Stimulated activated CD8-positive, alpha-beta memory T cell treated with anti-CD3 and anti-CD28 coated beads, Interleukin-7, amount 100 ng/mL, for 24 hours (primary cell): ENCODE measurements around the gene GAPDHS.

Experiments
- DNase-seq: peaks from one replicate; pipeline ENCODE4 v3.0.0-alpha.2; 2020; ENCODE audit warnings: low read depth

Gene GAPDHS

DNA sequence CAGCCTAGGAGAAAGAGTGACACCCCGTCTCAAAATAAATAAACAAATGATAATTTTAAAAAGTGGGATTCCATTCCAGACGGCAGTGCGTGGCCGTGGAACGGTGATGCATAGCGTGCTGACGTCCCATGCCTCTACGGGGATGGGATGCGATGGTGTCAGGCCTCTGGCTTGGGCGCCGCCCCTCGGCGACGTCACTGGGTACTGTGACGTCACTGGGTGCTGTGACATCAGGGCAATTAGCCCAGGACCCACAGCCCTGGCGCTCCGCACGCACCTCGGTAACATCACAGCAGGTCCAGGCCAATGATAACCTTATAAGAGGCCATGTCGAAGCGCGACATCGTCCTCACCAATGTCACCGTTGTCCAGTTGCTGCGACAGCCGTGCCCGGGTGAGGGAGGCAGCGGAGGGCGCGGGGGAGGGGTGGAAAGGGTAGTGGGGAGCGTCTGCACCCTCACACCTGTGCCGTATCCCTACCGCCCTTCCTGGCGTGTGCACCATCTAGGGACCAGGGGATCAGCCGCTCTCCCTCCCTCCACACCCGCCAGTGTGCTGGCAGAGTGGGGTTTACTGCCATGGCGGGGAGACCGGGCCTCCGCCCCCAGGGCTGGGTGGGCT lies at the start of gene GAPDHS:
GAPDHS (plus strand) TSS at position 256 of the 621 bp plus-strand sequence; CDS start at position 328, 72 bp downstream.
- no peak for DNase-seq

DNA sequence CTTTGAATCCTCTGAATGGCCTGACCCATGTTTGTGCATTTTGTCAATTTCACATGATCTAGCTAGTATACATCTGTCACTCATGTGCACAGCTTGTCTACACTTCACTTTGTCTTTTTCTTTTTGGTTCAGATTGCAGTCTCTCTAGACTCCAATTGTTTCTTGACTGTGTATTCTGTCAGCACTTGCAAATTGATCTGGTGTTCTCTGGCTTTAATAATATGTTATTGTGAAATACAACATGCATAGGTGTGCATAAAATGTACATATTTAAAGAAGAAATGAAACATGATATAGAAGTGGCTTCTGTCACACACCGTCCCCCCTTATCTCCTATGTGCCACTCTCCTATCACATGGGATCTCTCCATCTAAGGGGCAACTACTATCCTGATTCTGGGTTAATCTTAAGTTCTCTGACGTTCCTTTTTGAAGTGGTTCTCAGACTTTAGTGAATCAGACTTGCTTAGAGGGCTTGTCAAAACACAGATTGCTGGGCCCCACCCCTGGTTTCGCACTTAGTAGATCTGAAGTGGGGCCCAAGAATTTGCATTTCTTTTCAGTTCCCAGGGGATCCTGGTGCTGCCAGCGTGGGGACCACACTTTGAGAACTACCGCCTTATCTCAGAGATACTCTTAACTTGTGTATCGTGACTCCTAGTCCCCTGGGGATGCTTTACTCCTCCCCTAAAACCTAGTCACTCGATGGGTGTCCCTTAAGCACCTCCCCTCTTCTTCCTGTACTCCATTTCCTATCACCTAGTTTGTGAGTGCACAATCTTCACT lies 48.8 kb upstream of the GAPDHS start:
- no peak for DNase-seq

GRCh38 chr19:35486268-35486708 lies 47.0 kb upstream of the GAPDHS start:
- DNase-seq = no peak

GRCh38 chr19:35487656-35488182 lies 45.5 kb upstream of the GAPDHS start:
- DNase-seq = no peak

GRCh38 chr19:35488677-35489076 lies 44.6 kb upstream of the GAPDHS start:
- no peak for DNase-seq

DNA sequence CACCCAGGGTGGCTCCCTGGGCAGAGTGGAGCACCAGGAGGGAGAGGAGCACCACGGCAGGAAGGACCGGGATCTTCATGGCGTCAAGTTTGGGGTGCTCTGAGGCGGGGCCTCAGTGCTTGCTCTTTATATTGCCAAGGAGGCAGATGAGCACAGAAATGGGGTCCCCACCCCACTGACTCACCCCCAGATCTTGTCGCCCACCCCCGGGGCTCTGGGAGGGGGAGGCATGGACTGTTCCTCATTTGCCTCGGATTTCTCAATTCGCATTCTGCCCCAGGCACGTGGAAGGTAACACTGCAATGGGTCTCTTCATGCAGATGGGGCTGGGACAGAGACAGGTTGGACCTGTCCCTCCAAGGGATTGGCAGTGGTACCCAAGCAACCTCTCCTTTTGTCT lies 42.9 kb upstream of the GAPDHS start, which contains the start of gene KRTDAP:
KRTDAP (minus strand) TSS at position 101 of the 400 bp plus-strand sequence; CDS start at position 79, 22 bp downstream.
- no peak for DNase-seq

DNA sequence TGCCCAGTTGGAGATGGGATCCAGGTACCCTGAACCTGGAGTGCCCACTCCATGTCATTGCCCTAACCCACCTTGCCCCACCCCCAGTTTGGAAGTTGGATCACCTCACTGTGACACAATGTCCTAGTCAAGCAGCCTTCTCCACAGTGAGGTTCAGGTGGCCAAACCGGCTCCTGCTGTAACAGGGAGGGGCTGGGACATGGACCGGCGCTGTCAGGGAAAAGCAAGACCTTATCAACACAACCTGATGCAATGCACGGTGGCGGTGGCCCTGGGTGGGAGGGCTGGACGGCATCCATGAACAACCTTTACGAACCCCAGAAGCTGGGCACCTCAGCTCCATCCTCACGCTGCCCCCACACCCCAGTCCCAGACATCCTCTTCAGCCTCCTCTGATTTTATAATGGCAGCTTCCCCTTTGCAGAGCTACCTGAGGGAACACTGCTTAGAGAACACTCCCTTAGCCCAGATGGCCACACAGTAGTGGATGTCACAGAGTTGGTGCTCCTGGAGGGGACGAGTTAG lies 41.4 kb upstream of the GAPDHS start:
- no peak for DNase-seq

GRCh38 chr19:35493971-35494370 lies 39.3 kb upstream of the GAPDHS start:
- DNase-seq = no peak

DNA sequence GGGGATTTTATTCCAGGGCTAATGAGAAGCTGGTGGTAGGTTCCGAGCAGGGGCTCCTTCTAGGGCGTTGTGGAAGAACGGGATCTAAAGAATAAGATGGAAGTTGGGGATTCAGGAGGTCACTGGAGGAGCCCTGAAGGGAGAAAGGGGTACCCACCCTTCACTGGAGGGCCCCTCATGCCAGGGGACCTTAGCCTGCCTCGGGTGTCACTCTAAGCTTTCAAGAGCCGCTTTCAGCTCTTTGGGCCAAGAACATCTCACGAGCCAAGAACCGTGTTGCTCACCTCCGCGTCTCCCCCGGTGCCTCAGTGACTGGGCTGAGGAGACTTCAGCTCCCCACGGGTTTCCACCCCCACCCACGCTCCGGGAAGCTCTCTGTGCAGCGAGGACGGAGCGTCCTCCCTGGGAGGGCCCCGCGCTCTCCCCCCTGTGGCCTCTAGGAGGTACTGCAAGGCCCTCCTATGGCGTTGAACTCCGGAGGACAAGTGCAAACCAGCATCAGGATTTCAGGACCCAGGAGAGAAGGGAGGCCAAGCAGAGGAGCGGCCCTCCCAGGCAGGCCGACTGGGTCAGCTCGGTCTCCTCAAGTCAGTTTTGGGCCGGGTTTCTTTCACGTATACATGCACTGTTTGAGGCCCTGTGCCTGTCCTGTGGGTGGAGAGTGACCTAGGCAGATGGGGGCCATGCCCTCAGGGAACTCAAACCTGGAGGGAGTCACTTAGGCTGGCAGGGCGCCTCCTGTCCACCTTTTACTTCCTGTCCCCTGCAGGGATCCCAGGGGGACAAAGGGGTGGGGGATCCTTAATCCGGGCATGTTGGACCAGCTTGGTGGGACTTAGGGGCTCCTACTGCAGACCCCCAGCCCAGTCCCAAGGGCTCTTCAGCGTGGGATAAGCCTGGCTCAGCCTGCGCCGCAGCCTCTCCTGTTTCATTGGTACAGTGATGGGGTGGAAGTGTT lies 37.9 kb upstream of the GAPDHS start:
- peak; percentile 39 for DNase-seq

- DNase-seq = no peak
Observed at GRCh38 chr19:35497406-35497805, 35.9 kb upstream of the GAPDHS start.

DNA sequence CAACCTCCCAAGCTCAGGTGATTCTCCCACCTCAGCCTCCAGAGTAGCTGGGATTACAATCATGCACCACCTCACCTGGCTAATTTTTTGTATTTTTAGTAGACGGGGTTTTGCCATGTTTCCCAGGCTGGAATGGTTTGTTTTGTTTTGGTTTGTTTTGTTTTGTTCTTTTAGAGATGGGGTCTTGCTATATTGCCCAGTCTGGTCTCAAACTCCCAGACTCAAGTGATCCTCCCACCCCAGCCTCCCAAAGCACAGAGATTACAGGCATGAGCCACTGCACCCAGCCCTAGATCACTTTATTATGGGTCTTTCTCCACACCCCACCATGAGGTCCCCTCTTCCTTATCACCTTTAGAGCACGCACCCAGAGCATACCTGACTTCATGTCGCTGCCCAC lies 35.0 kb upstream of the GAPDHS start:
- no peak for DNase-seq

DNA sequence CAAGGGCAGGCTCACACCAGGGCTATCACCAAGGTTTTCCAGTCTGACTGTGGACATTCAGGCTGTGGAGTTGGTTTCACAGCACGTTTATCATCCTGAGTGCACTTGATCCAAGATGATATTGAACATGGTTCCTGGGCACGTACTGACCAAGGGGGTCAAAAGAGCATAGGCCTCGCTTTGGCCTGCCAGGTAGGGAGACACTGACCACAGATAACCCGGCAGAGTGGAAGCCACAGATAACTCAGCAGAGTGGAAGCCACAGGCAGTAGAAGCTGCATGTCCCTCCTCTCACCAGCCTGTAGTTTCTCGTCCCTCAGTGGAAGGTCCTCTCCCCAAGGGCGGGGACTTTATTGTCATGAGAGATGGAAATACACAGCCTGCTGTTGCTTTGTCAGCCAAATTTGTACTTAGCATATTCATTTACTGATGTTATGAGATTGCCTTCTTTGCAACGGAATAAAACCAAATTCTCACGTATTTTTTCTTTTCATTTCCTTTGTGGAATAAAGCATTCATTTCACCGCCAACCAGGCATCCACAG lies 34.2 kb upstream of the GAPDHS start:
- no peak for DNase-seq

- no peak for DNase-seq
Observed at GRCh38 chr19:35500611-35501010, 32.6 kb upstream of the GAPDHS start.

DNA sequence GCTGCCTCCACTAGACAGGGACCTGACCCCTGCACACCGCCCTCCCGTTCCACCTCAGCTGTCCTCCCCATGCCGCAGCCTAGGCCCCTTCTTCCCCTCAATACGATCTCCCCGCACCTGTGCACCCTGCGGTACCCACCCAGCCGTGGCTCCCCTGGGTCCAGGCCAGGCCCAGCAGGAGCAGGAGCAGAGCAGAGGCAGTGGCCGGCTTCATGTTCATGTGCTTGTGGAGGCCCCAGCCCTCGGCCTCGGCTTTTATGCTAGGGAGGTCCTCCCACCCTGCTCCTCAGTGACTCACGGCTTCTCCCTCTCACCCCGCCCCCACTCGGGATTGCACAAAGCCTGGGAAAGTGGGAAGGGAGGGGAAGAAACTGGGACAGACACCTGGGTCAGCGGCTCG lies 31.6 kb upstream of the GAPDHS start:
- DNase-seq = no peak

- no peak for DNase-seq
Observed at GRCh38 chr19:35502751-35503150, 30.5 kb upstream of the GAPDHS start.

- DNase-seq = no peak
Observed at GRCh38 chr19:35506011-35506410, 27.2 kb upstream of the GAPDHS start.

GRCh38 chr19:35507561-35507960 lies 25.7 kb upstream of the GAPDHS start:
- no peak for DNase-seq

DNA sequence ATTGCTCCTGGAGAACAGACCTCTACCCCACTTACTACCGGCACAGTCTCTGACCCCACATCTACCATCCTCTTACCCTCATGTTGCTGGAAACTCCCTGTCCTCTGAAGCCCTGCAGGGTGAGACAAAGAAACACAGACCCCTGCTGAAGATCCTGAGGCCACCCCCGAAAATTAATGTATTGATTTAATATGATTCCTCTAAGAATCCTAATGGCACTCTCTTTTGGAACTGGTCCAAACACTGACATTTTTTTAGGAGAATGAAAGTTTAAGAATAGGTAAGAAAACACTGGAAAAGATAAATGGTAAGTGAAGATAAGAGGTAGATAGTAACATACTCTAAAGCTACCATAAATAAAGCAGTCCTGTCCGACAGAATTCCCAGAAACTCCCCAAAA lies 25.1 kb upstream of the GAPDHS start:
- no peak for DNase-seq

DNA sequence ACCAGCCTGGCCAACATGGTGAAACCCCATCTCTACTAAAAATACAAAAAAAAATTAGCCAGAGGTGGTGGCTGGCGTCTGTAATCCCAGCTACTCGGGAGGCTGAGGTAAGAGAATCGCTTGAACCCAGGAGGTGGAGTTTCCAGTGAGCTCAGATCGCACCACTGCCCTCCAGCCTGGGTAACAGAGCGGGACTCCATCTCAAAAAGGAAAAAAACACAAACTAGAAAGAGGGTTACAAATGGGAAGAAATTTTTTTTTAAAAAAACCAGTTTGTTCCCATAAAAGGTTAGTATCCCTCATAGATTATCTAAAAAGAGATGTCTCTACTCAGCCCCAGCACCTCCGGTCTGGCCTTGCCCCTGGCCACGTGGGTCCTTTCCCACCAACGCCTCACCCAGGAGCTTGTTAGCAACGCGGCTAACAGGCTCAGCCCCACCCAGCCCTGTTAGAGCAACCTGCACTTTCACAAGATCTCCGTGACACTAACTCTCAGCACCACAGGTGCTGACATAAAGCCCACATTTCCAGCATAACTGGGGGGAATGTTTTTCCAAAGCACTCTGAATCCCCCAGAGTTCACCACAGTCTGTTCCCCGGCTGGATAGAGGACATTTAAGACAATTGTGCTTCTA lies 24.1 kb upstream of the GAPDHS start:
- DNase-seq = no peak

- DNase-seq = peak; percentile 62
Observed at GRCh38 chr19:35509861-35510625, 23.2 kb upstream of the GAPDHS start.
